NT2/D1 (cell line): ENCODE data around the gene ADAM22.

ENCODE experiments used
- SUZ12 ChIP-seq: IDR thresholded peaks from 2 replicates; pipeline ENCODE4 v1.6.1; 2011; ENCODE audit not compliant: insufficient read length, insufficient read depth; ENCODE audit errors: extremely low read depth
- YY1 ChIP-seq: IDR thresholded peaks from 2 replicates; pipeline ENCODE4 v1.6.1; 2011; ENCODE audit not compliant: insufficient read length, insufficient read depth
- ZNF274 ChIP-seq: IDR thresholded peaks from 2 replicates; pipeline ENCODE4 v1.6.1; 2011; ENCODE audit warnings: mild to moderate bottlenecking, low read depth, low read length

DNA sequence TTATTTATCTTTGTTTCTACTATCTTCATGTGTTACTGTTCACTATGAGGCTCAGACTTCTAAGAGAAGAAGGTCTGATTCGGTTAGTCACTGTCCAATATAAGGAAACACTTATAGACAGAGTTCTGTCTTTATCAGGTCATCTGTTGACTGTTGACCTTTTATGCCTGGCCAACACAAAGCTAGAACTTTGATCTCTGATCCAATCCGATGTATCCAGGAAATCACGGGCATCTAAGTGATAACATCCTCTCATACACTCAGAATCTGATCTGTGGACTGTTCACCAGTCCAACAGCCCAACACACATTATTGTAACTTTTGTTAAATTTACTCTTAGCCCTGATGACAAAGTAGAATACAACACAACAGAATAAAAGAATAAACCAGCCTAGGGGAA lies 171.2 kb downstream of the ADAM22 start:
- TF ChIP-seq ZNF274: no peak
- no peak for TF ChIP-seq YY1
- no peak for TF ChIP-seq SUZ12
